CD1c-positive myeloid dendritic cell (primary cell): ENCODE measurements around the gene TMEM237.
"Not testable (repeated sequence)": the region's sequence is repeated elsewhere in the genome, so short reads cannot be mapped to it uniquely, and the experiment has no call there.

Experiments
- DNase-seq: peaks from one replicate; pipeline ENCODE4 v3.0.0-alpha.2; 2016; ENCODE audit errors: extremely low spot score

The TMEM237 gene

DNA sequence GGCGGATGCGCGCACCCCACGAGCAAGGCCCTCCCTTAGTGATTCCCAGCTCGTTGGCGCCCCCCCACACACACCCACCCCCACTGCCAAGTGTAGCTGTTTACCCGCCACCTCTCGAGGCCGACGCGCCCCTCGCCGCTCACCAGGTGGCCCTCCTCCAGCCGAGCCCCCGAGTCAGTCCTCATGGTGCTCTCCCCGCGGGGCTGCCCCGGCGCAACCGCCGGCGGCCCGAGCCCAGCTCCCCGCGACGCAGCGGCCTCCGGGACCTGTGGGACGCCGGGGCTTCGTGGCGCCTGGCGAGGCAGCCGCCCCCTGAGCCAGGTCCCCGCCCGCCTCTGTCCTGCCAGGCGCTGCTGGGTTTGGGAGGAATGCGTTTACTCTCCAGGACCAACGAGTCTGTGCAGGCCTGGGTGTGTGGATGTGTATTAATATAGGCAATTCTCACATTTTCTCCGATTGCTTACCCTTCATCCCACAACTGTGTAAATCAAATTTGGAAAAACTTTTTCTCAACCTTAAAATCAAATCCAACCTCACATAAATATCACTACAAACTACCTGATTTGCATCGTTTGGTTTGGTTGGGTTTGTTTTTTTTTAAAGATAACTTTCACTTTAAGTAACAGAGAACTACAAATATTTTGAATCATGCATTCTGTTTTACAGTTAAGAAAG is at the start of gene TMEM237:
Gene TMEM237 (minus strand): TSS at position 288 of the 675 bp plus-strand sequence. CDS start 103 bp downstream, at position 185.
- peak; percentile 15 for DNase-seq

DNA sequence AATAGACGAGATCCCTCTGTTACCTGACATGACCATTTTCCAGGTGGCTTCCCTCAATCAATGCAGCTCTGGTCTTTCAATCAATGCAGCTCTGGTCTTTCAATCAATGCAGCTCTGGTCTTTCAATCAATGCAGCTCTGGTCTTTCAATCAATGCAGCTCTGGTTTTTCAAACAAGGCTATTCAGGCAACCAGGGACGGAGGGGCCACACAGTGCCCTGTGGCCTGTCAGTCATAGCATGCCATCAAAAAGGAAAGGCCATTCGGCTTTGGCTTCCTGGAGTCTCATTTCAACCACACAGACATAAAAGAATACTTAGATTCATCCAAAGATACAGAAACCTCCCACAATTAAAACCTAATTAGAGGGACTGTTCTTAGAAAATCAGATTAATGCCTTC is 41.9 kb upstream of the TMEM237 start:
- no peak for DNase-seq

- no peak for DNase-seq
Observed at GRCh38 chr2:201680743-201681142, 37.4 kb upstream of the TMEM237 start.

- DNase-seq = no peak
Observed at GRCh38 chr2:201678401-201678800, 35.1 kb upstream of the TMEM237 start.

- no peak for DNase-seq
Observed at GRCh38 chr2:201675454-201675853, 32.2 kb upstream of the TMEM237 start.

GRCh38 chr2:201674794-201675193 is 31.5 kb upstream of the TMEM237 start:
- no peak for DNase-seq

- DNase-seq = no peak
Observed at GRCh38 chr2:201674298-201674697, 31.0 kb upstream of the TMEM237 start.

DNA sequence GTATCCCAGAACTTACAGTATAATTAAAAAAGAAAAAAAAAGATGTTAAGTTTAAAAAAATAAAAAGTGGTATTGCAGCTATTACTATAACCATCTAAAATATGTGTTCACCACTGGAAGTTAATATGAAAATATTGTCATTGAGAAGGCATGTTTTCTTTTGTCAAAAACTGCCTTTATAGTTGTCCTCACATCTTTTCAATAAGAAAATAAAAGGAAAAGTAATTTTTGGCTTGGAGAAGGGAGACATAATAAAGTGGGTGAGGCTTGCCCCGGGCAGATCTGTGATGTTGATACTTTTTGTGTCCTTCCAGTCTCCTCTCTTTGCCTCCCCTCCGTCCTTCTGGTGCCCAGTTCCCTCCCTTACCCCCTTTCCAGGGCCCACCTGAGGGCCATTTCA is 30.2 kb upstream of the TMEM237 start:
- DNase-seq = no peak

- not testable (repeated sequence) for DNase-seq
Observed at GRCh38 chr2:201671205-201671604, 27.9 kb upstream of the TMEM237 start.

DNA sequence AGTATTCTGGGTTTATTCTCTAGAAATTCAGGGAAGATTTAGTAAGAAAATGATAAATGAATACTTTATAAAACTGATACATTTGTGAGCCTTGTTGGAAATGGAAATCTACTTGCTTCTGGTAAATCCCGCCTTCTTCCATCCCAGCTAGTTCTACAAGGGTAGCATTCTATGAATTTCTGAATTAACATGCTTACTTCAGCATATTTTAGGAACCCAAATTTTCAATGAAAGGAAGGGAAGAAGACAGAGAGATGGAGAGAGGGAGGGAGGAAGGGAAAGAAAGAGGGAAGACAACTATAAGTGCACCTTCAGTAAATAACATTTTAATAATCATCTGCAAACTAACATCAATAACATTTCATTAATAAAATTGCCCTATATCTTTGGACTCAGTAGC is 26.6 kb upstream of the TMEM237 start:
- no peak for DNase-seq

- no peak for DNase-seq
Observed at GRCh38 chr2:201668402-201668910, 25.2 kb upstream of the TMEM237 start.

- DNase-seq = no peak
Observed at GRCh38 chr2:201664334-201664733, 21.0 kb upstream of the TMEM237 start.

DNA sequence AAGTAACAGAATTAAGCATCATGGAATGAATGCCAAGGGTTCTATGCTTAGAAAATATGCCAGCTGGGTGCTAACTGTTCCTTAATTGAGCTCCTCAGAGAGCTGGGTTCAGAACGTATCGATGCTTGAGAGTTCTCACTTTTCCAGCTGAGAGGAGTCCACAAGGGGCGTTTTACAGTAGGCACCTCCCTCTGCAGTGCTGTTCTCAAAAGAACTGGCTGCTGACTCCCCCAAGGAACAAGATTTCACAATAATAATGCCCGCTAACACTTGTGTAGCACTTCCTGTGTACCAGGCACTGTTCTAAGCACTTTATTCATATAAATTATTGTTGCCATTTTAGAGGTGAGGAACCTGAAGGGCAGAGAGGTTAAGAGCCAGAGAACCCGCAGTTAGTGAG is 18.1 kb upstream of the TMEM237 start:
- DNase-seq = no peak

- DNase-seq = no peak
Observed at GRCh38 chr2:201660293-201660895, 17.1 kb upstream of the TMEM237 start.

DNA sequence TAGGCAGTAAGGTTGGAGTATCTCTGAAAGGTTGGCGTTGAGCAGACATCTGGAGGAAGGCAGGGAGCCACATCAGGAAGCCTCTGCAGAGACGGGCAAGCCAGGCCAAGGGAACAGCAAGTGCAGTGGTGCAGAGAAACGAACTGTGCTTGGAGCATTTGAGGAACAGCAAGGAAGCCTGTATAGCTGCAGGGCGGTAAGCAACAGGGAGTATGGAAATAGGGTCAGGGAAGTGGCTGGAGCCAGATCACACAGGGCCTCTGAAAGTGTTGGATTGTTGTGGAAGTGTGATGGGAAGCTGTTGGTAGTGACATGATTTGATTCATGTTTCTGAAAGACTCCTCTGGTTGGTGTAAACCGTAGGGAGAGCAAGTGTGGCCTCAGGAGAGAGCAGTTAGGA is 13.4 kb upstream of the TMEM237 start:
- no peak for DNase-seq

DNA sequence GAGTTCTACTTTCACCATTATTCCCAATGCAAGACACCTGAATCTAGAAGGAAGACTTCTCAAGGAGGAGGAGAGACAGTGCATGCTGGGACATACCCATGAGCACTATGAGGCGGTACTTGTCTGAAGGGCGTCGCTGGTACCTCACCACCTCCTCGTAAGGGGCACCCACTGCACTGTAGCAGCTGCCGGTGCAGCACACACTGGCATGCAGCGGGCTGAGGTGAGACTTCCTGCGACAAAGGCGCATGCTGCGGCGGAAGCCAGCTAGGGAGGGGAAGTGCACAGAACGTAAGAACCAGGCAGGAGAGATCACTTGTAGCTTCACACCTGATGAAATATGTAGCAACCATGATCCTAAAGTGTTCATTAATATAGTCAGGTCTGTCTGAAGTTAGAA is 12.8 kb upstream of the TMEM237 start:
- DNase-seq = no peak

DNA sequence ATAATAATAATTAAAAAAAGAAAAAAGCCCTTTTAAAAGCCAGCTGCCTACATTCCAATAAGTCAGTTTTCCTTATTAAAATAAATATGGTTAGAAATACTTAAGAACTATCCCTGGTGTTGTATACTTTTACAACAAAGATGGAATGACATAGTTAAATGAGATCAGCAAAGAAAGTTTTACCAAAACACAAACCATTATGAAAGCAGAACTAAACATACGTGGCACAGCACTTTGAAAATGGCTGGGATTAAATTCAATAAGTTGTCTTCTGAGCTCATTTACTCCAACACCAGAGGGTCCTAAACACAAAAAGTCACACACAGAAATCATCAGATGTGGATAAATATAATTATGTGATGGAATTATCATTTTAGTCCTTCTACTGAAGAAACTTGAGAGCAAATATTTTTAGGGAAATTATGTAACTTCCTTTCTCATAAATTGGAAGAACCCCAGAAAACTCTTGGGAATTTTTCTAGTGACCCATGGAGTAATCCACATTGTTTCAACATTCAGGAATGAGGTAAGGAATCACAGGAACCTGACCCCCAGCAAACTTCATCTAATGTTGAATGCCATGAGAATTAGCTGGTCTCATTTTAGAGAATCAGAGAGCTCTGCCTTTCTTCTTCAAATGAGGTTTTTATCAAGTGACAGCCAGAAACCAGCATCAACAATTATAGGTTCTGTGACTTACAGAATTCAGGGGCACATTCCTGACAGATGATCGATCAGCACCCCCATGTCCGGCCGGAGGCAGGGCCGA is 11.5 kb upstream of the TMEM237 start:
- DNase-seq = no peak

GRCh38 chr2:201653221-201653620 is 9.9 kb upstream of the TMEM237 start:
- no peak for DNase-seq

GRCh38 chr2:201649442-201649841 is 6.1 kb upstream of the TMEM237 start:
- no peak for DNase-seq

GRCh38 chr2:201647431-201647830 is 4.1 kb upstream of the TMEM237 start:
- no peak for DNase-seq

DNA sequence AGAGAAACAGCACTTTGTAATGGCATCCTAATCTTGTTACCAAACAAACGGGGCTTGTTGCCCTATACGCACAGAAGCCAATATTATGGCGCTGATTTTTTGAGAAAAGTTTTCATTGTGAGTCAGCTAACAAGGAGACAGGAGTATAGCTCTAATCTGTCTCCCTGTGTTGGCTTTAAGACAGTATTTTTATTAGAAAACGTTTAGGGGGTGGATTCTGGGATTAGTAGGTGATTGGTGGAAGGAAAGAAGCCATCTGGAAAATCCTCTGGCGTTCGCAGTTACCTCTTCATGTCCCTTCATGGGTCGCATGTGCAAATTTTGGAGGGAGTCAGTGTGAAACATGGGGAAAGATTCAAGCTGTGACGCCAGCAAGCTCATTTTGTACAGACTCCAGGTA is 698 bp upstream of the TMEM237 start:
- no peak for DNase-seq

DNA sequence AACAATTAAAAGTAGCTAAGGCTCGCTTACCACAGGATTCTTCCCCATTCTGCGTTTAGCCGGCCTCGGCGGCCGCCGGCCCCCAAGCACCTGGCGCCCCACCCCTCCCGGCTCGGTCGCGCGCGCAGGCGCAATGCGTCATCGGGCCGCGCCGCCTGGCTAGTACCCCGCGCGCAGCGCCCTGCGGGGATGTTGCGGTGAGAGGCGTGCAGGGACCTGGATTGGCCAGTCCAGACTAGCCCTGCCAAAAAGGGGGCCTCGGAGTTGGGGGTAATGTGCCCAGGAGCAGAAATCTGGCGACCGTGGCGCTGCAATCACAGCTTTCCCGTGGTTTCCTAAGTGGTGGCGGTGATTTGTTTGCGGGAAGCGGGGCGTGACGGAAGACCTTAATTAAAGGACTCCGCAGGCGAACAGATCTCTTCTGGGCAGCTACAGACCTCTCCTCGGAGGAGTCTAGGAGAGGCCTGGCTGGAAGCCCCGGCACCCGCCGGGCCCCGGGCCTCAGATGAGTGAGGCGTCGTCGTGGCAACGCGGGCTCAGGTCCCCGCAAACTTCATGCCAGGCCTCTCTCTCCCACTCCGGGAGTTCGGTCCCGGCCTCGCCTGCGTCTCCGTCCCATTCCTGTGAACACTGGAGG is 606 bp downstream of the TMEM237 start:
- DNase-seq = peak; percentile 88
